Hematopoietic multipotent progenitor cell treated with erythropoietin and hydrocortisone succinate and interleukin-3 and kit ligand, for 15 days (in vitro differentiated cells): ENCODE measurements around the gene ANKRD29.
"Not testable (repeated sequence)": the region's sequence is repeated elsewhere in the genome, so short reads cannot be mapped to it uniquely, and the experiment has no call there.

Source experiments
- DNase-seq: peaks from one replicate; pipeline ENCODE4 v3.0.0-alpha.2; 2015; ENCODE audit warnings: low spot score

The ANKRD29 gene

GRCh38 chr18:23645568-23646175 is 17.0 kb downstream of the ANKRD29 start:
- no peak for DNase-seq

DNA sequence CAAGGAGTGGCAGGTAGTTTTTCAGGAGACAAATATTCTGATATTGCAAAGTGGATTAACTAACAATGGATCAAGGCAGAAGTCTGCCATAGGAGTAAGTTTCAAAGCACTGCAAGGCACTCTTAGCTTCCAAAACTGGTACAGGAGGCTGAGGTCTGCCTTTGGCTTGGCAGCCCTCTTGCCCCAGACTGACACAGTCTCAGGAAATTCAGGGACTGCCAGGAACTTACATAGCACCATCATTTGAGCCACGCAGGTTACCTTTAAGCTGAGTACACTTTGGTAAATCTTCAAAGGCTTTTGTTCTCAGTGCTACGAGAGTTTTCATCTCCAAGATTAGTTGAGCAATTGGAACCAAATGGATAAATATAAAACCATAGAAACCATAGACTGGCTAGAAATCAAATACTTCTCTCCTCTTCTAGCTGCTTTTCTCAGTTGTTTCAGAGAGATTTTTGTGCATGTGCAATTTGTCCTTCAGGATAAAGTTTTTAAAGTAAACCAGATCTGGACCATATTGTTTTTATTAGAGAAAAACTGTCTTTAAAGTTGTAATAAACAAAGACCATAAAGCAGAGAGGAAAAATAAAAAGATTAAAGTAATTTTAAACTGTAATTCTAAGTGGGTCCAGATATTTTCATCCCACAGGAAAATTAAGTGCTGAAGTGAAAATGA is 18.8 kb downstream of the ANKRD29 start:
- DNase-seq = no peak

GRCh38 chr18:23641937-23642666 is 20.6 kb downstream of the ANKRD29 start:
- no peak for DNase-seq

- DNase-seq = no peak
Observed at GRCh38 chr18:23641143-23641720, 21.5 kb downstream of the ANKRD29 start.

DNA sequence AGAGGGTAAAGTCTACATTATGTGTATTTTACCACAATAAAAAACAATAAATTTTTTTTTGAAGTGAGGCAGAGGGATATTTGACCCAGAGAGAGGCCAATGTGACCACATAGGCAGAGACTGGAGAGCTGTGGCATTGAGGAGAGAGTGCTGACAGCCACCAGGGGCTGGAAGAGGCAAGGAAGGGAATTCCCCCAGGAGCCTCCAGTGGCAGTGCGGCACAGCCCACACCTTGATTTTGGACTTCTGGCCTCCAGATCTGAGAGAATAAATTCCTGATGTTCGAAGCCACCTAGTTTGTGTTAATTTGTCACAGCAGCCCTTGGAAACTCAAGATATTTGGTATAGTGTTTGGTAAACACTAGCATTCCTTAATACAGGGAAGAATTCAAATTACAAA is 22.7 kb downstream of the ANKRD29 start:
- no peak for DNase-seq

DNA sequence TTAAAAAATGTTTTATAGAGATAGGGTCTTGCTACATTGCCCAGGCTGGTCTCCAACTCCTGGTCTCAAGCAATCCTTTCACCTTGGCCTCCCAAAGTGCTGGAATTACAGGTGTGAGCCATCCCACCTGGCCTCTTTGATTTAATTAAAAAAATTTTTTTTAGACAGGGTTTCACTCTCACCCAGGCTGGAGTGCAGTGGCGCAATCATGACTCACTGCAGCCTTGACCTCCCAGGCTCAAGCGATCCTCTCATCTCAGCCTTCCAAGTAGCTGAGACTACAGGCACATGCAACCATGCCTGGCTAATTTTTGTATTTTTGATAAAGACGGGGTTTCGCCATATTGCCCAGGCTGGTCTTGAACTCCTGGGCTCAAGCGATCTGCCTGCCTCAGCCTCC is 26.3 kb downstream of the ANKRD29 start:
- DNase-seq = not testable (repeated sequence)

DNA sequence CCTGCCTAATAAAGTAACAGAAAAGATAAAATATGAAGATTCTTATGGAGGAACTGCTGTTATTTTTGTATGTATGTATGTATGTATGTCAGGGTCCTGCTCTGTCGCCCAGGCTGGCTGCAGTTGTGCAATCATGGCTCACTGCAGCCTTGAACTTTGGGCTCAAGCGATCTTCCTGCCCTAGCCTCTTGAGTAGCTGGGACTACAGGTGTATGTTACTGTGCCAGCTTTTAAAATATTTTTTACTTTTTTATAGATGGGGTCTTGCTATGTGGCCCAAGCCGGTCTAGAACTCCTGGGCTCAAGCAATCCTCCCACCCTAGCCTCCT is 26.7 kb downstream of the ANKRD29 start:
- no peak for DNase-seq

DNA sequence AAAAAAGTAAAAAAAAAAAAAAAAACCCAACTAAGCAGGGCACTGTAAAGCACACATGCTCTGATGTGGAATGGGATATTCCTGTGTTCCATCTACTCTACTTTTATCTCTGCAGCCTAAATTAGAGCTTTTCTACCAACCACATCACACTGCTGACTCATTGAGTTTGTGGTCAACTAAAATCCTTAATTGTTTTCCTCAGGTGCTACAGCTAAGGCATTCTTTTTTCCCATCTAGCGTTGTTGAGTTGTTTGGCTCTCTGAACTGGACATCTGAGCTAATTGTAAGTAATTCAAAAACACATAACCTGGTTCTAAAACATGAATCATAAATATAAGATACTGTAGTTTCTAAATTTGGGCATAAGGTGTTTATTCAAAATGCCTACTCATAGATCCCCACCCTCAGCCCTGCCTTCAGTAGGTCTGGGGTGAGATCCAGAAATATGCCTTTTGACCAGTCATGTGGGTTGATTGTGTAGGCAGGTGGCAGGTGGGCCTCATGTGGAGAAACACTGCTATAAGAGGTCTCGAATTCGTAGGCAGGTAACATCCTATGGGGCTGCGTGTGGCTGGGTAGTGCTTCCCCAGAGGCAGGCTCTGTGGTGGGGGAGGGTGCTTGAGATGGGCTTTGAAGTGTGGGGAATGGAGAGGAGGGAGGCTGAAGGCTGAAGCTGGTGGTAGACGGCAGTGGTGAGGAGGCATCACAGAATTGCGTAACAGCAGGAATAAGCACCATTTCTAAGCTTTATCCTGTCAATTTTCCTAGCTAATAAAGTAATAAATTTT is 27.2 kb downstream of the ANKRD29 start:
- DNase-seq = no peak

DNA sequence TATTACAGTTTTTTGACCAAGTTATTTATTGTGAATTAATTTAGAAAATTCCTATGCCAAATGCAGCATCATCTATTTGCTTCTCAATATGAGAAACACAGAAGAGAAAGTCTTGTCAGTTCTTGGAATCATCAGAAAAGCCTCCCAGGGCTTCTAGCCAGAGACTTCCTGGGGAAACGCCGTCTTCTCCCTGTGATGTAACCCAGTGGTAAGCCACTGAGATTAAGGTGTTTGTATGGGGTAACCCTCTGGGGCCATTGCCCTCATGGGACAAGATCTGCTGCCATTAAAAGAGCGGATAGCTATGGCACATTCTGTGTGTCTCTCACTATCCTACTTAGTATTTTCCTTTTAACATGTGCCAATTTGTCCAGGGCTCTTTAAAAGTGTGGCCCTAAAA is 28.0 kb downstream of the ANKRD29 start:
- no peak for DNase-seq

GRCh38 chr18:23632615-23633014 is 30.1 kb downstream of the ANKRD29 start:
- no peak for DNase-seq

DNA sequence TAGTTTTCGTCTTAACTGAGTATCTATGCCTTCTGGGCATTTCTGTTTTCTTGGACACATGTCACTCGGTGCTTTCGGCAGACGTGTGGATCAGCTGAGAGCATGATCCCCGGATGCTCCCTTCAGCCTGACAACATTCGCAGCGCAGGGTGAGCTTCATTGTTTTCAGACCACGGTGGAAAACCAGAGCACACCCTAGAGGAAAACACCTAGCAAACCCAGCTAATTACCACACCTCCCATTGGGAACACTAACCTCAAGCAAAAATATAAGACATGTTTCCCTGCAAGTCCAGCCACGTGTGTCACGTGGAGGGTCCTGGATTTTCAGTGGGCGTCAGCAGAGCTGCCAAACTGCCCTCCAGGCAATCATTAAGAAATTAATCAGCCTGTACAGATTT is 31.0 kb downstream of the ANKRD29 start:
- DNase-seq = no peak

- DNase-seq = no peak
Observed at GRCh38 chr18:23631312-23631711, 31.4 kb downstream of the ANKRD29 start.

DNA sequence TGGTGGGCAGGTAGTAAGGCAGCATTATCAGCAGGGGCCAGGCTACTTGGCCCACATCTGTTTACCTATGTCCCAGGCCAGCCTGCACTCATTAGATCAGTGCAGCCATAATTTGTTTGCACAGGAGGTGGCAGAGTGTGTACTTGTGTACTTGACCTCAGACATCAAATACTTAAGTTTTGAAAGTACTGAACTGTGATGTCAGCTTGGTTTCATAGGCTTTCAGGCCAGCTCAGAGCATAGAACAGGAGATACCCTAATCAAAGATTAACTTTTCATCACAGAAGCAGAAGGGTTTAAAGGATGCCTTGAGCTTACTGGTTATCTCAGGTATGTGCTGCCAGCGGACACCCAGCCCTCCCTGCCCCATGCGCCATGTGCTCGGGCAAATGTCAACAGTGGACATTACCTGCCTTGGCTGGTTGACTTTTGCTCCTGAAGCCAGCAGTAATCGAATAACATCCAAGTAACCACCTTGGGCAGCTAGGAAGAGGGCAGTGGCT is 33.2 kb downstream of the ANKRD29 start:
- DNase-seq = no peak

DNA sequence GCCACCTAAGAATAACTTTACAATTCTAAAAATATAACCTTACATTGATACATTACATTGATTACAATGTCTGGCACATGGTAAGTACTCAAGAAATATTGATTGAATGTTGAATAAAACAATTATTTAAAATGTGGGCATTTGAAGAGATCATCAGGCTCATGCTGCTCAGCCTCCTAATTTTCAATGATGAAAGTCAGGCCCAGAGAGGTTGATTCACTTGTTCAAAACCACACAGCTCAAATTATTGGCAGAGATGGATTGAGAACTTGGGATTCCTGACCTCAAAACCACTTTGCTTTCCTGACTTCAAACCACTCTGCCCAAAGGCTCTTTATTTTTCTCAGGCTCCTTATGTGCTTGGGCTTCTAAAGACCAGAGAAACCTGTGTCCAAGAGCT is 34.7 kb downstream of the ANKRD29 start:
- DNase-seq = no peak

DNA sequence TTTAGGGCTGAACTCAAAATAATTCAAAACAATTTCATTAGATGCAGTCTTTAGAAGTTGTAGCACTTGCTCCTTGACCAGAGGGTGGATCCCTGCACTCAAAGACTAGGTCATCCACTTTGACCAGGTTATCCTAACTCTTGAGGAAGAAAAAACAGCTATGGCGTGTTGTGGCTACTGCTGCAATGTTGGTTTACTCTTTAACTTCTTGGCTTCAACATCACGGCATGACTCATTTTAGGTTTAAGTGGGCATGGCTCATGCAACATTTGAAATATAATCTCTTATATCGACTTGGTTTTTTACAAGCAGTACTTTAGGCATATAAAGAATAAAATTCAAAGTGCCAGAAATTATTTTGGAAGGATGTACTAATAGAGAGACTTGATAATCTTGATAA is 35.4 kb downstream of the ANKRD29 start:
- DNase-seq = no peak

DNA sequence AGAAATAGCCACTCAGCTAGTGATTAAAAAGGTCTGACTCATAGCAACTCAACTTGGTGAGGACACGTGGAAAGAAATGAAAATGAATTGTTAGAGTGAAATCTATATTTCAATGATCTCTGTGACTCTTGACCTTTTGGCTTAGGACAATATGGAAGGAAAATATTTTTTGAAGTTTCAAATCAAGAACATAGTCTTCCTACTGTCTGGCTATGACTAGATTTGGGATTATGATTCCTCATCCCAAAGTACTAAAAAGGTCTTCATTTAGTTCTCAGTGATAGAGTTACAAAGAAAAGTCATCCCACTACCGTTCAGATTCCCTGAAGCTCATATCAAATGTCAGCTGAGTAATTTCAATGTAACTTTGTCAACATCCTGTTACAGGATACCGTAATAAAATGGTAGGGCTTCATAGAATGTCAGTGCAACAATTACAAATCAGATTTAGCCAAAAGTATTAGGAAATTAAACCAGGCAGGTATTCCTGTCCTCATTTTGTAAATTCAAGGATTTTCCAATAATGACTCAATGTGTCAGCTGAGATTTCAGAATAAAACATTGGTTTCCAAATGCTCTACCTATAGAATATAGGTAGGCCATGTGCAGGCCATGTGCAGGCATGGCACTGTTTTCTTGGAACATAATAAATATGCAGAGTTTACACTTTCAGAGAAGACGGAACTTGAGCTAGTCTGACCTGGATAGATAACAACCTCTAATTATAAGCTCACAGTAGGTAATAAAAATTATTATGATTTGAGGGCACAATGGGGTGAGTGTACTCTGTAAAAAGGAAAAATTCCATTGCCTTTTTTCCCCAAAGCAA is 36.0 kb downstream of the ANKRD29 start:
- no peak for DNase-seq

GRCh38 chr18:23623040-23623439 is 39.7 kb downstream of the ANKRD29 start:
- DNase-seq = no peak

DNA sequence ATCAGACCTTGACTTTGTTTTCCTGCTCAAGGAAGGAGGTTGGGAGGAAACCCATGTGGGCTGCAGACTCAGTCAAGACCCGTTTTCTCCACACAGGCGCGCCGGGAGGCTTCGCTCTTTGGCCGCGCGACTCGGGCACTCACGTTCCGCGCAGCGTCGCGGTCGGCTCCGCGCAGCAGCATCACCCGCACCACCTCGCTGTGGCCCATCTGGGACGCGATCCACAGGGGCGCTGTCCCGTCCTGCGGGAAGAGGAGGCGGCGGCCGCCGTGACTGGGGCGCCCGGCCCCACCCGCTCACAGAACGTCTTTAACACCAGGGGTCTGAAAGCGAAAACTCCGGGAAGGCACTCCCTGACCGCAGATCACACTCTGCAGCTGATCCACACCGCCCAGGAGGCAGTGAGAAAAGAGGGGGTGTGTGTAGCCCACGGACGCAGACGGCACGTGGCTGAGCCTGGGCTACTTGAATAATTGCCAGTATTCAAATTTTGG is 43.3 kb downstream of the ANKRD29 start:
- no peak for DNase-seq

GRCh38 chr18:23618862-23619387 is 43.8 kb downstream of the ANKRD29 start:
- DNase-seq = no peak

- DNase-seq = no peak
Observed at GRCh38 chr18:23617412-23618014, 45.2 kb downstream of the ANKRD29 start.
